IMR-90 (cell line): ENCODE results near the gene ADGRV1. TPM values are rescaled to one million over a fixed set of nuclear protein-coding genes. Genes with fewer than 3 reads are reported as not detected.

Experiments used
- ATAC-seq: fragments of 200-7000 bp; cut with Tn5 transposase; 2 replicates; pipeline ENCODE4 v1.9.1; 2020; ENCODE audit warnings: low read depth, mild to moderate bottlenecking, moderate library complexity
- BruUV-seq: library from RNA; stranded (reverse); fragments of 400-500 nt; replicated peaks from 2 replicates; lab custom pipeline; 2021; lab: Mats Ljungman, UMichigan
- CTCF ChIA-PET: fragments of 300-600 bp; formaldehyde crosslinking; extraction: SDS; loops from one replicate; lab custom pipeline; 2021; ENCODE audit warnings: antibody characterized with exemption; lab: Yijun Ruan, JAX
- POLR2A ChIA-PET: fragments of 300-600 bp; sonication (Branson Sonifier 250); formaldehyde crosslinking; loops from one replicate; lab custom pipeline; 2022; ENCODE audit warnings: antibody characterized with exemption; ENCODE audit not compliant: unreplicated experiment; lab: Charles Lee
- DNase-seq: peaks from one replicate; pipeline ENCODE4 v3.0.0; 2013
- H2AFZ ChIP-seq: replicated peaks from 2 replicates; pipeline ENCODE3; 2013; ENCODE audit warnings: low read length, mild to moderate bottlenecking; ENCODE audit not compliant: poor library complexity
- H2AK5ac ChIP-seq: 2 replicates; pipeline ENCODE4 v1.6.1; 2013; ENCODE audit warnings: low read depth, low read length, inconsistent platforms
- H2AK9ac ChIP-seq: replicated peaks from 2 replicates; pipeline ENCODE3; 2013; ENCODE audit warnings: mild to moderate bottlenecking, low read depth, low read length, moderate library complexity; ENCODE audit not compliant: poor library complexity
- H2BK120ac ChIP-seq: 2 replicates; pipeline ENCODE4 v1.6.1; 2013; ENCODE audit warnings: low read depth, low read length, inconsistent platforms
- H2BK15ac ChIP-seq: 3 replicates; pipeline ENCODE4 v1.6.1; 2013; ENCODE audit warnings: low read depth, low read length, inconsistent platforms
- H2BK20ac ChIP-seq: 2 replicates; pipeline ENCODE4 v1.6.1; 2013; ENCODE audit warnings: low read depth, mild to moderate bottlenecking, inconsistent platforms, low read length, moderate library complexity
- H2BK5ac ChIP-seq: 2 replicates; pipeline ENCODE4 v1.6.1; 2013; ENCODE audit warnings: mild to moderate bottlenecking, low read depth, low read length, inconsistent platforms; ENCODE audit not compliant: poor library complexity, severe bottlenecking
- H3K14ac ChIP-seq: replicated peaks from 2 replicates; pipeline ENCODE4 v1.6.1; 2013; ENCODE audit warnings: low read depth, low read length, inconsistent platforms
- H3K18ac ChIP-seq: 2 replicates; pipeline ENCODE4 v1.6.1; 2013; ENCODE audit warnings: low read depth, low read length, control low read depth
- H3K23ac ChIP-seq: 2 replicates; pipeline ENCODE4 v1.6.1; 2013; ENCODE audit warnings: low read depth, low read length, inconsistent platforms
- H3K27ac ChIP-seq: 2 replicates; pipeline ENCODE4 v1.5.1; 2013; ENCODE audit warnings: mild to moderate bottlenecking, control low read depth, low read length; ENCODE audit not compliant: insufficient read depth
- H3K27me3 ChIP-seq: 2 replicates; pipeline ENCODE4 v1.6.1; 2013; ENCODE audit warnings: low read length; ENCODE audit not compliant: control insufficient read depth, insufficient read depth
- H3K36me3 ChIP-seq: 2 replicates; pipeline ENCODE4 v1.6.1; 2013; ENCODE audit warnings: low read length, mixed read lengths; ENCODE audit not compliant: control insufficient read depth, insufficient read depth
- H3K4ac ChIP-seq: 2 replicates; pipeline ENCODE4 v1.6.1; 2013; ENCODE audit warnings: low read depth, low read length, inconsistent platforms
- H3K4me1 ChIP-seq: 2 replicates; pipeline ENCODE4 v1.6.1; 2013; ENCODE audit warnings: low read length, mixed read lengths; ENCODE audit not compliant: control insufficient read depth, insufficient read depth
- H3K4me2 ChIP-seq: 2 replicates; pipeline ENCODE4 v1.6.1; 2013; ENCODE audit warnings: low read depth, mild to moderate bottlenecking, control low read depth, low read length, moderate library complexity
- H3K4me3 ChIP-seq: 2 replicates; pipeline ENCODE4 v1.5.1; 2013; ENCODE audit warnings: low read depth, mild to moderate bottlenecking, control low read depth, low read length, moderate library complexity; ENCODE audit not compliant: insufficient read depth
- H3K56ac ChIP-seq: 2 replicates; pipeline ENCODE4 v1.6.1; 2013; ENCODE audit warnings: low read length, inconsistent platforms; ENCODE audit not compliant: insufficient read depth; ENCODE audit errors: extremely low read depth
- H3K79me1 ChIP-seq, 2 experiments: 2 replicates each; pipeline ENCODE4 v1.6.1; 2013; ENCODE audit warnings: low read length in 2 of 2, inconsistent platforms in 1 of 2, low read depth in 1 of 2
- H3K9ac ChIP-seq: 2 replicates; pipeline ENCODE4 v1.6.1; 2013; ENCODE audit warnings: low read depth, low read length, control low read depth
- H3K9me1 ChIP-seq: 2 replicates; pipeline ENCODE4 v1.6.1; 2013; ENCODE audit warnings: low read length, inconsistent platforms; ENCODE audit not compliant: insufficient read depth
- H3K9me3 ChIP-seq: 2 replicates; pipeline ENCODE4 v1.6.1; 2013; ENCODE audit warnings: low read length; ENCODE audit not compliant: control insufficient read depth, insufficient read depth
- H4K20me1 ChIP-seq: 2 replicates; pipeline ENCODE4 v1.6.1; 2013; ENCODE audit warnings: low read length, inconsistent platforms; ENCODE audit not compliant: insufficient read depth
- H4K5ac ChIP-seq: 2 replicates; pipeline ENCODE4 v1.6.1; 2013; ENCODE audit warnings: mild to moderate bottlenecking, low read depth, low read length, control low read depth
- H4K8ac ChIP-seq, 2 experiments: 2 replicates each; pipeline ENCODE4 v1.6.1; 2013; ENCODE audit warnings: low read depth in 2 of 2, low read length in 2 of 2, control low read depth in 1 of 2, inconsistent platforms in 1 of 2
- H4K91ac ChIP-seq: 2 replicates; pipeline ENCODE4 v1.6.1; 2013; ENCODE audit warnings: low read depth, low read length, inconsistent platforms; ENCODE audit not compliant: insufficient read depth
- CEBPB ChIP-seq: IDR thresholded peaks from 2 replicates; pipeline ENCODE4 v1.6.1; 2012; ENCODE audit warnings: low read depth, low read length, improper control_type of control experiment
- RAD21 ChIP-seq: IDR thresholded peaks from 2 replicates; pipeline ENCODE4 v1.6.1; 2012; ENCODE audit warnings: low read length, improper control_type of control experiment
- WGBS, 2 experiments: methylation state at CpG; one replicate each; pipeline versions ENCODE4 v1.1.5 to v1.1.7; 2013; ENCODE audit warnings: missing lambda C conversion rate in 2 of 2; ENCODE audit not compliant: insufficient read length in 1 of 2; ENCODE audit errors: extremely low coverage in 2 of 2; 5-methylcytosine and 5-hydroxymethylcytosine counted together
- dilution Hi-C: fragments of 300-500 bp; cut with HindIII; formaldehyde crosslinking; loops from one replicate; pipeline ENCODE4 v1.14.3; 2018; ENCODE audit warnings: low sequenced_read_pairs; ENCODE audit not compliant: unreplicated experiment
- in situ Hi-C: fragments of 300-500 bp; cut with MboI; formaldehyde crosslinking; loops from 3 replicates; pipeline ENCODE4 v1.14.3; 2019; ENCODE audit warnings: low sequenced_read_pairs, inconsistent platforms, mixed read lengths
- intact Hi-C: fragments of 100-400 bp; cut with micrococcal nuclease; formaldehyde crosslinking; loops from 2 replicates; pipeline ENCODE4 v1.10.0; 2022
- polyA plus RNA-seq, 3 experiments: library from polyadenylated mRNA; depleted of rRNA; stranded (reverse); fragments of >200 nt; gene quantifications; 2 replicates each; pipeline ENCODE4 v1.2.3, GENCODE V29; 2012; ENCODE audit warnings: low replicate concordance in 1 of 3
- total RNA-seq: library from RNA; depleted of rRNA; stranded (reverse); fragments of >200 nt; gene quantifications from 2 replicates; pipeline ENCODE4 v1.2.3, GENCODE V29; 2012
- TF ChIP-seq, protein P1 (sequence below): fragments of 150-350 bp; IDR thresholded peaks from 2 replicates; pipeline ENCODE4 v1.6.1; 2016; ENCODE audit warnings: low read depth, mild to moderate bottlenecking, low read length, moderate library complexity, borderline replicate concordance

The ADGRV1 gene
- total and polyA plus RNA-seq, 2 of the 4 experiments (the other 2 are of a cell fraction): under 0.01 TPM; not detected in 1

DNA sequence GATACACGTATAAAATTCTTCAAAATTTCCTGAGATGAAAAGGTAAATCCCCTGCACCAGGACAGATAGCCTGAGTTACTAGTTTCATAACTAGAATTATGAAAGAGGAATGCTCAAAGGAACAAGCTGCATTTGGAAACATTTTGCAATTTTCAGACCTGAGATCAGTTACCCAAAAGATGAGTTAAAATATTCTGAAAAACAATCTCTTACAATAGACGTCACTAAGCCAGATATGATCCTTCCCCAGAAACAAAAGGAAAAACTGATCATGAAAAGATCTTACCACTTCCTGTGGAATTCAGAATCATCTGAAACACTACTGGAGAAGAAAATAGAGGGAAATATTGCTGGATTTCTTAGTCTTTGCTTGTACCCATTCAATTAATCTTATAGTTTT is 619.9 kb downstream of the ADGRV1 start:
- Histone ChIP-seq H3K27ac (no peak overlapping the region; the same call in 1 of the 2 replicates), H2AK5ac (no peak overlapping the region), H3K9me1 (0 out of 2 replicates have a peak, but pooled peaks cover 3% of the 10 kb centered on the region), H2BK5ac (peak overlapping the region; percentile 9), H2BK15ac (peak overlapping the region; percentile 70; the same call in 2 of the 3 replicates), H3K4ac (no peak overlapping the region; the same call in 1 of the 2 replicates), H3K9me3 (no peaks in the 10 kb centered on the region), H2BK120ac (peak overlapping the region; percentile 25; the same call in 1 of the 2 replicates), H3K23ac (peak overlapping the region; percentile 33; the same call in 1 of the 2 replicates), H3K14ac (no peak overlapping the region; the same call in 1 of the 2 replicates), H3K4me3 (no peak overlapping the region), H3K4me2 (no peak overlapping the region; the same call in 1 of the 2 replicates), H3K36me3 (no peaks in the 10 kb centered on the region), H3K79me1 (no peaks in the 10 kb centered on the region), H2AK9ac (no peak overlapping the region), H4K5ac (peak overlapping the region; percentile 54; the same call in 1 of the 2 replicates), H3K4me1 (peaks cover 12% of the 10 kb centered on the region), H2AFZ (no peak overlapping the region), H4K91ac (no peak overlapping the region), H4K8ac (peak overlapping the region; percentile 6 to 58; a peak in 3 of 4 replicates), H3K18ac (peak overlapping the region; percentile 82; the same call in 1 of the 2 replicates), H3K9ac (no peak overlapping the region), H3K27me3 (no peaks in the 10 kb centered on the region), H4K20me1 (no peaks in the 10 kb centered on the region), H3K56ac (0 out of 2 replicates have a peak overlapping the region, but pooled peaks have one; percentile 0), H2BK20ac (no peak overlapping the region; the same call in 1 of the 2 replicates)
- no TSS peak for BruUV-seq
- TF ChIP-seq, protein P1, sequence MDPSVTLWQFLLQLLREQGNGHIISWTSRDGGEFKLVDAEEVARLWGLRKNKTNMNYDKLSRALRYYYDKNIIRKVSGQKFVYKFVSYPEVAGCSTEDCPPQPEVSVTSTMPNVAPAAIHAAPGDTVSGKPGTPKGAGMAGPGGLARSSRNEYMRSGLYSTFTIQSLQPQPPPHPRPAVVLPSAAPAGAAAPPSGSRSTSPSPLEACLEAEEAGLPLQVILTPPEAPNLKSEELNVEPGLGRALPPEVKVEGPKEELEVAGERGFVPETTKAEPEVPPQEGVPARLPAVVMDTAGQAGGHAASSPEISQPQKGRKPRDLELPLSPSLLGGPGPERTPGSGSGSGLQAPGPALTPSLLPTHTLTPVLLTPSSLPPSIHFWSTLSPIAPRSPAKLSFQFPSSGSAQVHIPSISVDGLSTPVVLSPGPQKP: no peak
- TF ChIP-seq CEBPB (0 out of 2 replicates have a peak, but pooled peaks have one; percentile 1), RAD21 (no peak)
- no CpG with 5 or more reads among the region's 2 CpGs for WGBS, 2 experiments
- POLR2A ChIA-PET: no interaction called here
- CTCF ChIA-PET: interaction anchor here (1.1 kb wide), 1 partner anchor 53 kb away, joined by 3 read pairs; no protein-coding TSS in a partner anchor
- dilution Hi-C loops: no loop called here
- intact Hi-C loops: loop anchor here (5.0 kb wide), 2 partner anchors 51 to 204 kb away; partner anchors contain the start of gene ARRDC3
- in situ Hi-C loops: no loop called here
- DNase-seq (peak; percentile 64), ATAC-seq (no peak)
